ENCODE data around the gene RCAN3. TPM values are rescaled to one million over a fixed set of nuclear protein-coding genes. Genes with fewer than 3 reads are reported as not detected.

The RCAN3 gene
- total and polyA plus RNA-seq, 10 of the 15 experiments (the other 5 are each of a cell fraction or from before 2014, with no cell fraction given): 0.02 to 0.46 (median 0.06) TPM; not detected in 3

DNA sequence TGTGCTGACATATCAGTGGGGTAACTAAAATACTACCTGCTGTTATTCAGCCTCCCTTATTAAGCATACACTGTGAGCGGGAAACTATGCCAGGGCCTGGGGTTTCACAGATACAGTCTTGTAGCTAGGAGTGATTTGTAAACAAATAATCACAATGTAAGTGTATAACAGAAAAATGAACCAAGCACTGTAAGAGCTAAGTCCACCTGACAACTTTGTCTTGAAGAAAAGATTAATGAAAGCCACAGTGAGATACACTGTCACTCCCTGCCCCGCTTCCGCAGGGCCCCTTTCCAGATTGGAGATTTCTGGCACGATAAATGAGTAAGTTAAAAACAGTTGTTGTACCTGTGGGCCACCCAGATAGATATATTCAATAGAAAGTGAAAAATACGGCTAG is 4.8 kb downstream of the RCAN3 start:
- WGBS (ENCODE audit: insufficient coverage, insufficient replicate concordance, low lambda C conversion rate, missing lambda C conversion rate): 67% methylated on average over 5 of the region's 5 CpGs
- RAD21 ChIA-PET (ENCODE audit: unreplicated experiment): no interaction called here
- POLR2A ChIA-PET: interaction anchor here (0.6 kb wide), 1 partner anchor 215 kb away, joined by 4 read pairs; no protein-coding TSS in a partner anchor
- no peaks in the 10 kb centered on the region for H3K36me3 ChIP-seq (ENCODE audit: control insufficient read depth in 2 of 2, insufficient read depth in 2 of 2, low read length in 1 of 2)
- H3K4me2 ChIP-seq (ENCODE audit: control insufficient read depth, insufficient read depth): no peak overlapping the region
- SMC1A ChIA-PET (ENCODE audit: uncharacterized antibody, unreplicated experiment): no interaction called here
- intact Hi-C loops (cut with micrococcal nuclease; ENCODE audit: unreplicated experiment) (no loop called here), in situ Hi-C loops (cut with MboI) (no loop called here)
- H3K4me1 ChIP-seq (ENCODE audit: control insufficient read depth, insufficient read depth, low read length): no peaks in the 10 kb centered on the region
- H3K27ac ChIP-seq (ENCODE audit: control insufficient read depth, insufficient read depth): no peak overlapping the region
- no peak overlapping the region for H3K9ac ChIP-seq (ENCODE audit: control insufficient read depth, insufficient read depth, low read length)
- BruUV-seq (replicated peaks): no TSS peak
- no peaks in the 10 kb centered on the region; the same call in 1 of the 2 replicates for H4K20me1 ChIP-seq (ENCODE audit: control insufficient read depth, insufficient read depth)
- no peak overlapping the region for H3K4me3 ChIP-seq
- DNase-seq (ENCODE audit: low read depth, low spot score) (no peak), ATAC-seq (no peak), FAIRE-seq (no peak)
- CTCF ChIA-PET: no interaction called here
- H3K27me3 ChIP-seq (replicated peaks in 1 of 2; ENCODE audit: control insufficient read depth in 2 of 2, insufficient read depth in 2 of 2, low read length in 1 of 2): peaks cover 5 to 10% of the 10 kb centered on the region in 2 experiments
- no peaks in the 10 kb centered on the region for H3K79me2 ChIP-seq (ENCODE audit: control insufficient read depth, insufficient read depth, low read length)
- H2AFZ ChIP-seq (ENCODE audit: control insufficient read depth, low read depth, low read length): no peak overlapping the region
- H3K9me3 ChIP-seq (replicated peaks; ENCODE audit: control insufficient read depth, insufficient read depth, low read length): no peaks in the 10 kb centered on the region
- no peak for TF ChIP-seq BCL11A (IDR thresholded peaks at IDR 0.05; ENCODE audit: low read depth, low read length)
- TF ChIP-seq, protein P1, sequence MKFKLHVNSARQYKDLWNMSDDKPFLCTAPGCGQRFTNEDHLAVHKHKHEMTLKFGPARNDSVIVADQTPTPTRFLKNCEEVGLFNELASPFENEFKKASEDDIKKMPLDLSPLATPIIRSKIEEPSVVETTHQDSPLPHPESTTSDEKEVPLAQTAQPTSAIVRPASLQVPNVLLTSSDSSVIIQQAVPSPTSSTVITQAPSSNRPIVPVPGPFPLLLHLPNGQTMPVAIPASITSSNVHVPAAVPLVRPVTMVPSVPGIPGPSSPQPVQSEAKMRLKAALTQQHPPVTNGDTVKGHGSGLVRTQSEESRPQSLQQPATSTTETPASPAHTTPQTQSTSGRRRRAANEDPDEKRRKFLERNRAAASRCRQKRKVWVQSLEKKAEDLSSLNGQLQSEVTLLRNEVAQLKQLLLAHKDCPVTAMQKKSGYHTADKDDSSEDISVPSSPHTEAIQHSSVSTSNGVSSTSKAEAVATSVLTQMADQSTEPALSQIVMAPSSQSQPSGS (IDR thresholded peaks at IDR 0.05; ENCODE audit: low read length): no peak
- TF ChIP-seq, protein P2, sequence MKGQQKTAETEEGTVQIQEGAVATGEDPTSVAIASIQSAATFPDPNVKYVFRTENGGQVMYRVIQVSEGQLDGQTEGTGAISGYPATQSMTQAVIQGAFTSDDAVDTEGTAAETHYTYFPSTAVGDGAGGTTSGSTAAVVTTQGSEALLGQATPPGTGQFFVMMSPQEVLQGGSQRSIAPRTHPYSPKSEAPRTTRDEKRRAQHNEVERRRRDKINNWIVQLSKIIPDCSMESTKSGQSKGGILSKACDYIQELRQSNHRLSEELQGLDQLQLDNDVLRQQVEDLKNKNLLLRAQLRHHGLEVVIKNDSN (IDR thresholded peaks at IDR 0.05; ENCODE audit: borderline replicate concordance, extremely low read length, insufficient read depth, low read depth, low read length): no peak
- TF ChIP-seq SMC3 (IDR thresholded peaks at IDR 0.05; ENCODE audit: borderline replicate concordance, low read length): no peak
- no peak for TF ChIP-seq MXI1 (IDR thresholded peaks at IDR 0.05; ENCODE audit: low read depth, low read length)
- TF ChIP-seq SP1 (IDR thresholded peaks at IDR 0.05; ENCODE audit: low read depth, low read length): no peak
- no peak for TF ChIP-seq IKZF1 (conservative IDR thresholded peaks at IDR 0.05)
- TF ChIP-seq, protein P3, sequence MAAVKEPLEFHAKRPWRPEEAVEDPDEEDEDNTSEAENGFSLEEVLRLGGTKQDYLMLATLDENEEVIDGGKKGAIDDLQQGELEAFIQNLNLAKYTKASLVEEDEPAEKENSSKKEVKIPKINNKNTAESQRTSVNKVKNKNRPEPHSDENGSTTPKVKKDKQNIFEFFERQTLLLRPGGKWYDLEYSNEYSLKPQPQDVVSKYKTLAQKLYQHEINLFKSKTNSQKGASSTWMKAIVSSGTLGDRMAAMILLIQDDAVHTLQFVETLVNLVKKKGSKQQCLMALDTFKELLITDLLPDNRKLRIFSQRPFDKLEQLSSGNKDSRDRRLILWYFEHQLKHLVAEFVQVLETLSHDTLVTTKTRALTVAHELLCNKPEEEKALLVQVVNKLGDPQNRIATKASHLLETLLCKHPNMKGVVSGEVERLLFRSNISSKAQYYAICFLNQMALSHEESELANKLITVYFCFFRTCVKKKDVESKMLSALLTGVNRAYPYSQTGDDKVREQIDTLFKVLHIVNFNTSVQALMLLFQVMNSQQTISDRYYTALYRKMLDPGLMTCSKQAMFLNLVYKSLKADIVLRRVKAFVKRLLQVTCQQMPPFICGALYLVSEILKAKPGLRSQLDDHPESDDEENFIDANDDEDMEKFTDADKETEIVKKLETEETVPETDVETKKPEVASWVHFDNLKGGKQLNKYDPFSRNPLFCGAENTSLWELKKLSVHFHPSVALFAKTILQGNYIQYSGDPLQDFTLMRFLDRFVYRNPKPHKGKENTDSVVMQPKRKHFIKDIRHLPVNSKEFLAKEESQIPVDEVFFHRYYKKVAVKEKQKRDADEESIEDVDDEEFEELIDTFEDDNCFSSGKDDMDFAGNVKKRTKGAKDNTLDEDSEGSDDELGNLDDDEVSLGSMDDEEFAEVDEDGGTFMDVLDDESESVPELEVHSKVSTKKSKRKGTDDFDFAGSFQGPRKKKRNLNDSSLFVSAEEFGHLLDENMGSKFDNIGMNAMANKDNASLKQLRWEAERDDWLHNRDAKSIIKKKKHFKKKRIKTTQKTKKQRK (IDR thresholded peaks at IDR 0.05; ENCODE audit: low read depth, low read length): no peak
- no peak for TF ChIP-seq POLR2AphosphoS2 (IDR thresholded peaks at IDR 0.05; ENCODE audit: low read depth, low read length)
- no peak for TF ChIP-seq FOXK2 (IDR thresholded peaks at IDR 0.05)
- no peak for TF ChIP-seq TCF3 (IDR thresholded peaks at IDR 0.05; ENCODE audit: borderline replicate concordance, insufficient read depth, low read depth, low read length)
- TF ChIP-seq, protein P4, sequence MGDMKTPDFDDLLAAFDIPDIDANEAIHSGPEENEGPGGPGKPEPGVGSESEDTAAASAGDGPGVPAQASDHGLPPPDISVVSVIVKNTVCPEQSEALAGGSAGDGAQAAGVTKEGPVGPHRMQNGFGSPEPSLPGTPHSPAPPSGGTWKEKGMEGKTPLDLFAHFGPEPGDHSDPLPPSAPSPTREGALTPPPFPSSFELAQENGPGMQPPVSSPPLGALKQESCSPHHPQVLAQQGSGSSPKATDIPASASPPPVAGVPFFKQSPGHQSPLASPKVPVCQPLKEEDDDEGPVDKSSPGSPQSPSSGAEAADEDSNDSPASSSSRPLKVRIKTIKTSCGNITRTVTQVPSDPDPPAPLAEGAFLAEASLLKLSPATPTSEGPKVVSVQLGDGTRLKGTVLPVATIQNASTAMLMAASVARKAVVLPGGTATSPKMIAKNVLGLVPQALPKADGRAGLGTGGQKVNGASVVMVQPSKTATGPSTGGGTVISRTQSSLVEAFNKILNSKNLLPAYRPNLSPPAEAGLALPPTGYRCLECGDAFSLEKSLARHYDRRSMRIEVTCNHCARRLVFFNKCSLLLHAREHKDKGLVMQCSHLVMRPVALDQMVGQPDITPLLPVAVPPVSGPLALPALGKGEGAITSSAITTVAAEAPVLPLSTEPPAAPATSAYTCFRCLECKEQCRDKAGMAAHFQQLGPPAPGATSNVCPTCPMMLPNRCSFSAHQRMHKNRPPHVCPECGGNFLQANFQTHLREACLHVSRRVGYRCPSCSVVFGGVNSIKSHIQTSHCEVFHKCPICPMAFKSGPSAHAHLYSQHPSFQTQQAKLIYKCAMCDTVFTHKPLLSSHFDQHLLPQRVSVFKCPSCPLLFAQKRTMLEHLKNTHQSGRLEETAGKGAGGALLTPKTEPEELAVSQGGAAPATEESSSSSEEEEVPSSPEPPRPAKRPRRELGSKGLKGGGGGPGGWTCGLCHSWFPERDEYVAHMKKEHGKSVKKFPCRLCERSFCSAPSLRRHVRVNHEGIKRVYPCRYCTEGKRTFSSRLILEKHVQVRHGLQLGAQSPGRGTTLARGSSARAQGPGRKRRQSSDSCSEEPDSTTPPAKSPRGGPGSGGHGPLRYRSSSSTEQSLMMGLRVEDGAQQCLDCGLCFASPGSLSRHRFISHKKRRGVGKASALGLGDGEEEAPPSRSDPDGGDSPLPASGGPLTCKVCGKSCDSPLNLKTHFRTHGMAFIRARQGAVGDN (IDR thresholded peaks at IDR 0.05): no peak
- TF ChIP-seq KDM1A (IDR thresholded peaks at IDR 0.05; ENCODE audit: borderline replicate concordance): no peak
- no peak for TF ChIP-seq NFYA (IDR thresholded peaks at IDR 0.05; ENCODE audit: borderline replicate concordance, low read depth, low read length)

Measured in GM12878 (cell line).